A673 (cell line): ENCODE results near the gene ENTR1. TPM values are rescaled to one million over a fixed set of nuclear protein-coding genes. Genes with fewer than 3 reads are reported as not detected.
"Not testable (repeated sequence)": the region's sequence is repeated elsewhere in the genome, so short reads cannot be mapped to it uniquely, and the experiment has no call there.

Experiments
- BruUV-seq: library from RNA; stranded (reverse); fragments of 400-500 nt; replicated peaks from 2 replicates; lab custom pipeline; 2021; lab: Mats Ljungman, UMichigan
- CTCF ChIA-PET: fragments of 300-600 bp; sonication (Branson Sonifier 250); formaldehyde crosslinking; loops from one replicate; lab custom pipeline; 2022; ENCODE audit warnings: antibody characterized with exemption; lab: Charles Lee
- POLR2A ChIA-PET: fragments of 300-600 bp; sonication (Branson Sonifier 250); formaldehyde crosslinking; loops from one replicate; lab custom pipeline; 2022; ENCODE audit warnings: antibody characterized with exemption; ENCODE audit not compliant: low non-redundant PET; lab: Charles Lee
- DNase-seq: peaks from one replicate; pipeline ENCODE4 v3.0.0-alpha.2; 2015; ENCODE audit warnings: low spot score
- H3K27ac ChIP-seq: fragments of 200-600 bp; sonication (generic); 2 replicates; pipeline ENCODE4 v1.5.1; 2016; ENCODE audit warnings: mixed run types, low read depth, mild to moderate bottlenecking, mixed read lengths, antibody characterized with exemption, low read length; ENCODE audit not compliant: poor library complexity, severe bottlenecking
- H3K27me3 ChIP-seq: fragments of 200-600 bp; sonication (generic); replicated peaks from 2 replicates; pipeline ENCODE4 v1.6.1; 2017; ENCODE audit warnings: mixed run types, low read depth, mild to moderate bottlenecking, mixed read lengths, antibody characterized with exemption, low read length; ENCODE audit not compliant: insufficient read depth, poor library complexity
- H3K36me3 ChIP-seq: fragments of 200-600 bp; sonication (generic); 2 replicates; pipeline ENCODE4 v1.6.1; 2016; ENCODE audit warnings: mixed run types, mild to moderate bottlenecking, mixed read lengths, antibody characterized with exemption, low read length; ENCODE audit not compliant: insufficient read depth, poor library complexity, severe bottlenecking
- H3K4me1 ChIP-seq: fragments of 200-600 bp; sonication (generic); 2 replicates; pipeline ENCODE4 v1.6.1; 2017; ENCODE audit warnings: mixed run types, mild to moderate bottlenecking, mixed read lengths, antibody characterized with exemption, low read length; ENCODE audit not compliant: insufficient read depth, poor library complexity, severe bottlenecking
- H3K4me3 ChIP-seq: fragments of 200-600 bp; sonication (generic); 2 replicates; pipeline ENCODE4 v1.5.1; 2016; ENCODE audit warnings: low read depth, mixed run types, mild to moderate bottlenecking, mixed read lengths, low read length; ENCODE audit not compliant: poor library complexity, severe bottlenecking
- H3K9me3 ChIP-seq: fragments of 200-600 bp; sonication (generic); 2 replicates; pipeline ENCODE4 v1.6.1; 2016; ENCODE audit warnings: mixed run types, low read depth, mild to moderate bottlenecking, mixed read lengths, antibody characterized with exemption, low read length; ENCODE audit not compliant: poor library complexity, severe bottlenecking
- CTCF ChIP-seq: fragments of 300-800, 200-600 bp; sonication (generic); conservative IDR thresholded peaks from 2 replicates; pipeline ENCODE4 v1.5.1; 2017; ENCODE audit warnings: low read depth, mild to moderate bottlenecking, antibody characterized with exemption, low read length, moderate library complexity, mixed read lengths
- EZH2 ChIP-seq: fragments of 200-600 bp; sonication (generic); IDR thresholded peaks from 2 replicates; pipeline ENCODE4 v1.6.1; 2017; ENCODE audit warnings: borderline replicate concordance, low read depth, mild to moderate bottlenecking, mixed read lengths, antibody characterized with exemption, low read length; ENCODE audit not compliant: poor library complexity, severe bottlenecking
- intact Hi-C: fragments of 100-400 bp; cut with micrococcal nuclease; formaldehyde crosslinking; loops from one replicate; pipeline ENCODE4 v1.10.0; 2022; ENCODE audit not compliant: unreplicated experiment
- total RNA-seq: library from RNA; stranded (reverse); gene quantifications from 2 replicates; pipeline ENCODE4 v1.2.3, GENCODE V29; 2021

The ENTR1 gene
- total RNA-seq, 1 experiment from 2014 or later, result 146 TPM

- no peaks in the 10 kb centered on the region for H3K9me3 ChIP-seq
- CTCF ChIA-PET, result no interaction called here
- DNase-seq, result peak; percentile 45
- intact Hi-C loops, result no loop called here
- H3K36me3 ChIP-seq, result peaks cover 62% of the 10 kb centered on the region
- peak overlapping the region; percentile 82 for H3K27ac ChIP-seq
- POLR2A ChIA-PET, result no interaction called here
- no TSS peak for BruUV-seq
- no peaks in the 10 kb centered on the region for H3K27me3 ChIP-seq
- TF ChIP-seq CTCF (no peak), EZH2 (no peak)
- peaks cover 10% of the 10 kb centered on the region for H3K4me1 ChIP-seq
- peak overlapping the region; percentile 93 for H3K4me3 ChIP-seq
These were observed 608 bp downstream of the ENTR1 start for GRCh38 chr9:136409557-136410455.

- TF ChIP-seq EZH2 (no peak), CTCF (no peak)
- peaks cover 10% of the 10 kb centered on the region for H3K4me1 ChIP-seq
- peaks cover 60% of the 10 kb centered on the region for H3K36me3 ChIP-seq
- no peak overlapping the region for H3K27ac ChIP-seq
- no peaks in the 10 kb centered on the region for H3K9me3 ChIP-seq
- ChIA-PET POLR2A (no interaction called here), CTCF (no interaction called here)
- no peaks in the 10 kb centered on the region for H3K27me3 ChIP-seq
- BruUV-seq, result no TSS peak
- H3K4me3 ChIP-seq, result no peak overlapping the region
- no peak for DNase-seq
- intact Hi-C loops, result no loop called here
These were observed 2.5 kb downstream of the ENTR1 start for GRCh38 chr9:136407911-136408310.

GRCh38 chr9:136407061-136407460 lies 3.4 kb downstream of the ENTR1 start:
- H3K4me1 ChIP-seq, H3K4me3 ChIP-seq, H3K27me3 ChIP-seq, CTCF ChIA-PET, H3K27ac ChIP-seq, H3K9me3 ChIP-seq, intact Hi-C loops, DNase-seq, POLR2A ChIA-PET: not testable (repeated sequence)
- BruUV-seq, result TSS peak; percentile 10
- H3K36me3 ChIP-seq, result peaks cover 57% of the 10 kb centered on the region

GRCh38 chr9:136405904-136406303 lies 4.5 kb downstream of the ENTR1 start:
- intact Hi-C loops, CTCF ChIA-PET, H3K27me3 ChIP-seq, H3K4me3 ChIP-seq, POLR2A ChIA-PET, H3K9me3 ChIP-seq, H3K27ac ChIP-seq, DNase-seq, H3K4me1 ChIP-seq, BruUV-seq: not testable (repeated sequence)
- peaks cover 54% of the 10 kb centered on the region for H3K36me3 ChIP-seq
